AG04450 (cell line): Measurements from ENCODE around the gene ZNF280C. TPM values are rescaled to one million over a fixed set of nuclear protein-coding genes. Genes with fewer than 3 reads are reported as not detected.

ENCODE experiments used
- CTCF ChIA-PET: fragments of 300-600, 350-600 bp; formaldehyde crosslinking; extraction: SDS; loops from one replicate; lab custom pipeline; 2022; ENCODE audit warnings: antibody characterized with exemption, inconsistent platforms; lab: Charles Lee
- POLR2A ChIA-PET: fragments of 350-600 bp; formaldehyde crosslinking; extraction: SDS; loops from one replicate; lab custom pipeline; 2021; ENCODE audit warnings: antibody characterized with exemption, inconsistent platforms; lab: Yijun Ruan, JAX
- DNase-seq: peaks from one replicate; pipeline ENCODE4 v3.0.0-alpha.2; 2011; ENCODE audit warnings: low read depth, low spot score
- H3K27ac ChIP-seq: one replicate; pipeline ENCODE4 v1.5.1; 2012; ENCODE audit warnings: low read depth, low read length, control low read depth
- H3K27me3 ChIP-seq: one replicate; pipeline ENCODE4 v1.6.0; 2012; ENCODE audit warnings: low read length; ENCODE audit not compliant: control insufficient read depth, insufficient read depth
- H3K4me3 ChIP-seq: 2 replicates; pipeline ENCODE4 v1.5.1; 2011; ENCODE audit warnings: mild to moderate bottlenecking, low read depth, low read length, control low read depth
- H3K9me3 ChIP-seq: 2 replicates; pipeline ENCODE4 v1.5.1; 2012; ENCODE audit warnings: low read length; ENCODE audit not compliant: control insufficient read depth, insufficient read depth
- polyA plus RNA-seq: library from polyadenylated mRNA; depleted of rRNA; stranded (reverse); fragments of >200 nt; gene quantifications from 2 replicates; pipeline ENCODE4 v1.2.3, GENCODE V29; 2011
- TF ChIP-seq, protein P1 (sequence below): IDR thresholded peaks from 2 replicates; pipeline ENCODE4 v1.5.1; 2011; ENCODE audit warnings: low read depth, low read length, control low read depth, inconsistent platforms

ZNF280C gene
- polyA plus RNA-seq, 1 experiment, result 9.9 TPM

- no peak for DNase-seq
- POLR2A ChIA-PET, result no interaction called here
- Histone ChIP-seq H3K27ac (no peak overlapping the region), H3K4me3 (peak overlapping the region; percentile 78), H3K27me3 (no peaks in the 10 kb centered on the region), H3K9me3 (no peaks in the 10 kb centered on the region)
- CTCF ChIA-PET, result no interaction called here
- TF ChIP-seq, protein P1, sequence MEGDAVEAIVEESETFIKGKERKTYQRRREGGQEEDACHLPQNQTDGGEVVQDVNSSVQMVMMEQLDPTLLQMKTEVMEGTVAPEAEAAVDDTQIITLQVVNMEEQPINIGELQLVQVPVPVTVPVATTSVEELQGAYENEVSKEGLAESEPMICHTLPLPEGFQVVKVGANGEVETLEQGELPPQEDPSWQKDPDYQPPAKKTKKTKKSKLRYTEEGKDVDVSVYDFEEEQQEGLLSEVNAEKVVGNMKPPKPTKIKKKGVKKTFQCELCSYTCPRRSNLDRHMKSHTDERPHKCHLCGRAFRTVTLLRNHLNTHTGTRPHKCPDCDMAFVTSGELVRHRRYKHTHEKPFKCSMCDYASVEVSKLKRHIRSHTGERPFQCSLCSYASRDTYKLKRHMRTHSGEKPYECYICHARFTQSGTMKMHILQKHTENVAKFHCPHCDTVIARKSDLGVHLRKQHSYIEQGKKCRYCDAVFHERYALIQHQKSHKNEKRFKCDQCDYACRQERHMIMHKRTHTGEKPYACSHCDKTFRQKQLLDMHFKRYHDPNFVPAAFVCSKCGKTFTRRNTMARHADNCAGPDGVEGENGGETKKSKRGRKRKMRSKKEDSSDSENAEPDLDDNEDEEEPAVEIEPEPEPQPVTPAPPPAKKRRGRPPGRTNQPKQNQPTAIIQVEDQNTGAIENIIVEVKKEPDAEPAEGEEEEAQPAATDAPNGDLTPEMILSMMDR, result no peak
Measured at GRCh38 chrX:130167040-130167439, 101.7 kb downstream of the ZNF280C start.

- peak overlapping the region; percentile 82 for H3K27ac ChIP-seq
- peak overlapping the region; percentile 78 for H3K4me3 ChIP-seq
- POLR2A ChIA-PET, result no interaction called here
- no peaks in the 10 kb centered on the region for H3K9me3 ChIP-seq
- no peak for DNase-seq
- TF ChIP-seq, protein P1, result no peak
- no peaks in the 10 kb centered on the region for H3K27me3 ChIP-seq
- CTCF ChIA-PET, result no interaction called here
Measured at GRCh38 chrX:130166503-130166777, 102.3 kb downstream of the ZNF280C start.

DNA sequence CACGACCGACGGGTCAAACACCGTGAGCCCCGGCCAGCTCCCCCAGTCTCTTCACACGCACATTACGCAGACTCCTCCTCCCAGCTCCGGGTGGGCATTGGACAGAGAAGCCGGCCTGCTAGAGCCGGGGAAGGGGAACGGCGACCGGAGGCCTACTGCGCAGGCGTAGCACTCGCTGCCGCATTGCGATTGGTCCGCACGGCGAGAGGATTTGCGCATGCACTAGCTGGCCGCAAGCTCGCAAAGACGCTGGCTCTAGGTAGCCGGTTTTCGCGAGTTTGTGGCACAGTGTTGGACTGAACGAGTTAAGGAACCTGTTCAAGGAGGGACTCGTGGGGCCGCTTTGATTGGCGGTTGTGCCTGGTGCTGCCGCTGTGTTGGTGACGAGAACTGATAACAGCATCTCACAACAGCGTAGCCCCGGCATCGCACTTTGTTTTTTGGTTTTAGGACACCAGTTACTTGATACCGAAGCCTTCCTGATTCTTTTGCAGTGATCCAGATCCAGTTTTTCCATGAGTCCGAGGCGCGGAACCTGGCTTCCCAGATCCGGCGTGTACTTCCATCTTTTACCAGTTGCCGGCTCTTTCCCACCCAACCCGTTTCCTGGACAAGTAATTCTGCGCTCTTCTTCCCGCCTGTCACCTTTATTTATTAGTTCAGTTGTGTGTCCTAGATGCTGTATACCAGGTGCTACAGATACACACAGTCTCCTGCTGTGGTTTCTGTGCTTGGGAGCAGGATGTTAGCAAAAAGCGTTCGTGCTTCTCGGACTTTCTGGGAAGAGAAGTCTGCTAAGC is 102.8 kb downstream of the ZNF280C start, which contains the start of gene AIFM1:
Gene AIFM1 (minus strand): TSS at position 139 of the 800 bp plus-strand sequence. CDS start 185 bp downstream, outside the sequence.
- TF ChIP-seq, protein P1, result no peak
- peak; percentile 90 for DNase-seq
- Histone ChIP-seq H3K27me3 (no peaks in the 10 kb centered on the region), H3K9me3 (no peaks in the 10 kb centered on the region), H3K4me3 (peak within 1 kb of the TSS; percentile 78), H3K27ac (peak within 1 kb of the TSS; percentile 82)
- ChIA-PET POLR2A (interaction anchor here (1.3 kb wide), 1 partner anchor 45 kb away, joined by 3 read pairs; no protein-coding TSS in a partner anchor), CTCF (interaction anchor here (1.7 kb wide), 1 partner anchor 105 kb away, joined by 7 read pairs; no protein-coding TSS in a partner anchor)

DNA sequence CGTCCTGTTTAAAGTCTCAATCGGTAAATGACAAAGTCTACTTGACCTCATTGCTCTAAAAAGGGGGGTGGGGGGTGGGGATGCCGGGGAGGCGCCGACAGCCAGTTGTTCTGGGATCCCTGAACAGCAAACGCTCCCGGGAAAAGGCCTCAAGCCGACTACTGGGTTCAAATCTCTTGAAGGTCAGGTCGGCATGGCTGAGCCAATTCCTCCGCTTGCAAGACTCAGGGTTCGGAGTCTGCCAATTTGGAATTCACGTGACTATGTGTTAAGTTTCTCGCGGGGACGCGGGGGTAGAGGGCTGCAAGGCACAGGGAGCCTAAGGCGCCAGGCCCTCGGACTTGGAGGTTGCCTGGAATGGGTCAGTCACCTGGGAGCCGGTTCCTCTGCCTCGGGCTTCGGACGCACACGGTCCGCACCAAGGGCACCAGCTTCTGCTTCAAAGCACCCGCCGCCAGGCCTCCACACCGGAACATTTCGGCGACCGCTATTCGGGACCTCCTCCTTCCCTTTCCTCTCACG is 103.5 kb downstream of the ZNF280C start:
- no peak for DNase-seq
- H3K27ac ChIP-seq, result peak overlapping the region; percentile 82
- ChIA-PET POLR2A (interaction anchor here (1.3 kb wide), 1 partner anchor 44 kb away, joined by 3 read pairs; no protein-coding TSS in a partner anchor), CTCF (interaction anchor here (1.7 kb wide), 1 partner anchor 105 kb away, joined by 7 read pairs; no protein-coding TSS in a partner anchor)
- peak overlapping the region; percentile 78 for H3K4me3 ChIP-seq
- no peaks in the 10 kb centered on the region for H3K9me3 ChIP-seq
- H3K27me3 ChIP-seq, result no peaks in the 10 kb centered on the region
- TF ChIP-seq, protein P1, result no peak

- Histone ChIP-seq H3K27ac (no peak overlapping the region), H3K27me3 (no peaks in the 10 kb centered on the region), H3K4me3 (no peak overlapping the region), H3K9me3 (no peaks in the 10 kb centered on the region)
- DNase-seq, result no peak
- POLR2A ChIA-PET, result no interaction called here
- TF ChIP-seq, protein P1, result no peak
- CTCF ChIA-PET, result no interaction called here
Measured at GRCh38 chrX:130163398-130163797, 105.3 kb downstream of the ZNF280C start.
